Measurements from ENCODE around the gene NUDT3. TPM values are rescaled to one million over a fixed set of nuclear protein-coding genes. Genes with fewer than 3 reads are reported as not detected.

Gene NUDT3
- total and polyA plus RNA-seq, 9 of the 15 experiments (the other 6 are each of a cell fraction or from before 2014, with no cell fraction given) = 5.4 to 81.2 (median 56.4) TPM

GRCh38 chr6:34315780-34316179 is 76.7 kb downstream of the NUDT3 start (continued):
- TF ChIP-seq ZNF175 (CRISPR knock-in tag; IDR thresholded peaks at IDR 0.05; ENCODE audit: low read depth) = peak; percentile 90
- TF ChIP-seq ZNF512 (tag; IDR thresholded peaks at IDR 0.05) = no peak
- no peak for TF ChIP-seq MLX (CRISPR knock-in tag; conservative IDR thresholded peaks at IDR 0.05)
- TF ChIP-seq SRF (CRISPR knock-in tag; IDR thresholded peaks at IDR 0.05) = peak in 1 of 2 experiments; percentile 23; a peak in 1 of 4 replicates
- TF ChIP-seq HDAC1 (IDR thresholded peaks at IDR 0.05) = no peak; a peak in 1 of 4 replicates
- no peak for TF ChIP-seq CBFA2T2 (conservative IDR thresholded peaks at IDR 0.05)
- no peak for TF ChIP-seq TRIM24 (IDR thresholded peaks at IDR 0.05)
- no peak for TF ChIP-seq RBM39 (optimal IDR thresholded peaks at IDR 0.05; ENCODE audit: low read depth, low read length)
- no peak for TF ChIP-seq CBX8 (IDR thresholded peaks at IDR 0.05; ENCODE audit: borderline replicate concordance, extremely low read depth, low read depth, low read length, poor library complexity, severe bottlenecking)
- no peak for TF ChIP-seq ESRRA (IDR thresholded peaks at IDR 0.05; ENCODE audit: borderline replicate concordance, low read depth)
- no peak for TF ChIP-seq BCL6 (CRISPR knock-in tag; IDR thresholded peaks at IDR 0.05)
- TF ChIP-seq LCOR (CRISPR knock-in tag; IDR thresholded peaks at IDR 0.05) = no peak
- TF ChIP-seq MTF1 (CRISPR knock-in tag; IDR thresholded peaks at IDR 0.05; ENCODE audit: borderline replicate concordance) = no peak
- peak; percentile 82; the same call in 1 of the 2 replicates for TF ChIP-seq DMBX1 (CRISPR knock-in tag; IDR thresholded peaks at IDR 0.05; ENCODE audit: borderline replicate concordance)
- TF ChIP-seq ZNF217 (CRISPR knock-in tag; IDR thresholded peaks at IDR 0.05) = no peak
- no peak for TF ChIP-seq ZBTB43 (CRISPR knock-in tag; IDR thresholded peaks at IDR 0.05)
- no peak for TF ChIP-seq POLR3A (IDR thresholded peaks at IDR 0.05; ENCODE audit: borderline replicate concordance, extremely low read depth, insufficient read depth, insufficient read length)
- TF ChIP-seq CTCF (IDR thresholded peaks at IDR 0.05 in 2 of 3, conservative IDR thresholded peaks at IDR 0.05 in 1 of 3; ENCODE audit: insufficient read depth in 2 of 3, low read depth in 1 of 3, low read length in 3 of 3) = no peak
- no peak for TF ChIP-seq SREBF1 (IDR thresholded peaks at IDR 0.05; ENCODE audit: borderline replicate concordance, low read depth, low read length)
- TF ChIP-seq RHOXF2B (CRISPR knock-in tag; conservative IDR thresholded peaks at IDR 0.05) = no peak
- no peak for TF ChIP-seq NFRKB (IDR thresholded peaks at IDR 0.05; ENCODE audit: low read depth)
- TF ChIP-seq ZNF436 (CRISPR knock-in tag; IDR thresholded peaks at IDR 0.05) = no peak
- no peak for TF ChIP-seq ZC3H8 (IDR thresholded peaks at IDR 0.05)
- no peak for TF ChIP-seq BMI1 (IDR thresholded peaks at IDR 0.05; ENCODE audit: low read length)
